Measurements from ENCODE around the gene EDC3. TPM values are rescaled to one million over a fixed set of nuclear protein-coding genes. Genes with fewer than 3 reads are reported as not detected.

The EDC3 gene
- total RNA-seq, 1 donor from 2014 or later, result 49.5 TPM

DNA sequence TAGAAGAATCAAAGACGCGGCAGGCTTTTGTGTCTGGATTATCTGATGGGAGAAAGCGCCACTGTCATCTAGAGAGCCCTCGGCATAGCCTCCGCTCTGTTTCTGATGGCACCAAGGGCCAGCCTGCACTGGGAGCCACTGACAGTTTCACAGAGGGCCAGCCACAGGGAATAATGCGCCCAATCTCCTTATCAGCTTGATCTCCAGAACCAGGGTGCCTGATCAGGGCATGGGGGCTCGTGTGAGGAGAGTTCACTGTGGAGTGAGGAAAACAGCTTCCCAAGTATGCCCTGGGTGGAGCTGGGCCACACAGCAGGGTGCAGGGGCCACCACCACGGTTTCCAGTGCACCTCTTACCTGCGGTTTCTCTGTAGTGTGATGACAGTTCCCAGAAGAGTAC lies 110.0 kb downstream of the EDC3 start:
- no peak overlapping the region for H3K27ac Mint-ChIP-seq
- ATAC-seq (ENCODE audit: low read depth) (no peak), DNase-seq (no peak)
- H3K4me3 Mint-ChIP-seq, result no peak overlapping the region
- no peaks in the 10 kb centered on the region for H3K9me3 Mint-ChIP-seq
- TF ChIP-seq, protein P1, sequence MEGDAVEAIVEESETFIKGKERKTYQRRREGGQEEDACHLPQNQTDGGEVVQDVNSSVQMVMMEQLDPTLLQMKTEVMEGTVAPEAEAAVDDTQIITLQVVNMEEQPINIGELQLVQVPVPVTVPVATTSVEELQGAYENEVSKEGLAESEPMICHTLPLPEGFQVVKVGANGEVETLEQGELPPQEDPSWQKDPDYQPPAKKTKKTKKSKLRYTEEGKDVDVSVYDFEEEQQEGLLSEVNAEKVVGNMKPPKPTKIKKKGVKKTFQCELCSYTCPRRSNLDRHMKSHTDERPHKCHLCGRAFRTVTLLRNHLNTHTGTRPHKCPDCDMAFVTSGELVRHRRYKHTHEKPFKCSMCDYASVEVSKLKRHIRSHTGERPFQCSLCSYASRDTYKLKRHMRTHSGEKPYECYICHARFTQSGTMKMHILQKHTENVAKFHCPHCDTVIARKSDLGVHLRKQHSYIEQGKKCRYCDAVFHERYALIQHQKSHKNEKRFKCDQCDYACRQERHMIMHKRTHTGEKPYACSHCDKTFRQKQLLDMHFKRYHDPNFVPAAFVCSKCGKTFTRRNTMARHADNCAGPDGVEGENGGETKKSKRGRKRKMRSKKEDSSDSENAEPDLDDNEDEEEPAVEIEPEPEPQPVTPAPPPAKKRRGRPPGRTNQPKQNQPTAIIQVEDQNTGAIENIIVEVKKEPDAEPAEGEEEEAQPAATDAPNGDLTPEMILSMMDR (IDR thresholded peaks at IDR 0.05), result no peak
- CTCF ChIA-PET, result no interaction called here
- H3K36me3 Mint-ChIP-seq (ENCODE audit: low read depth), result peaks cover 60% of the 10 kb centered on the region
- POLR2A ChIA-PET, result no interaction called here
- intact Hi-C loops (cut with micrococcal nuclease), result no loop called here
- no peaks in the 10 kb centered on the region for H3K4me1 Mint-ChIP-seq
- H3K27me3 Mint-ChIP-seq, result no peaks in the 10 kb centered on the region

DNA sequence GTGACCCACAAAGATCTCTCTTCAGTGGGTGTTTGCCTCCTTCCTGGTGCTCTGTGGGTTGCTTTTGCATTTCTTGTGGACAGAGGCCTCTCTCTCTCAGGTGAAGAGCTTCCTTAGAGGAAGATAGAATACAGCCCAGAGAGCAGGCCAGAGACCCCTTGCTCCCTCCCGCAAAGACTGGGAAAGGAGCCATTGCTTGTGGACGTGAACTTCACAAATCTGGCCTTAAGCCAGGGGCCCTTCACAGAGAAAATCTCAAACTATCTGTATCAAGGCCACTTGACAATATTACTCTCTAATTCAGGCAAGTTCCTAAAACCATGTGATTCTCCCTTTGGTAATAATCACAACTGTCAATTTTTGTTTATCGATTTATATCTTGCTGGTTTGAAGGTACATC lies 110.6 kb downstream of the EDC3 start:
- CTCF ChIA-PET, result no interaction called here
- DNase-seq, result no peak
- no peak overlapping the region for H3K27ac Mint-ChIP-seq

DNA sequence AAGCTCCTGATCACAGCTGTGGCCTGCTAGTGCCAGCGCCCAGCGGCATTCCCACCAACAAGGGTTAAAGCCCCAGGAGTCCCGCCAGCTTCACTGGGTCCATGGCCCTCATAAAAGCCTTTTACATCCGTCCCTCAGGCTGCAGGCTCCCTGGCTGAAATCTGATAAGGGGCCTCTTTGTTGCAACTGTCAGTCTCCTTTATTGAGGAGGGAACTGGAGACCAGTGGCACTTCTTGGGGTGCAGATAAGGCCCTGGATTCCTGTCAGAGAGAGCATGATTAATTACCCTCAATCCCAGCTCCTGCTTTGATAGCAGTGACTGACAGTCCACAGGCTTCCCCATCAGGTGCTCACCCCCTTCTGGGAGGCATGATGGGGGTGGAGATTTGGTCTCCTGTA lies 111.0 kb downstream of the EDC3 start:
- Mint-ChIP-seq H3K4me1 (no peaks in the 10 kb centered on the region), H3K9me3 (no peaks in the 10 kb centered on the region), H3K4me3 (no peak overlapping the region), H3K36me3 (ENCODE audit: low read depth) (peaks cover 58% of the 10 kb centered on the region), H3K27me3 (no peaks in the 10 kb centered on the region), H3K27ac (no peak overlapping the region)
- no peak for ATAC-seq (ENCODE audit: low read depth)
- ChIA-PET CTCF (no interaction called here), POLR2A (no interaction called here)
- DNase-seq, result no peak
- TF ChIP-seq, protein P1 (IDR thresholded peaks at IDR 0.05), result no peak
- intact Hi-C loops (cut with micrococcal nuclease), result no loop called here

More for the DNA sequence above, 110.6 kb downstream of the EDC3 start:
- H3K4me1 Mint-ChIP-seq, result no peaks in the 10 kb centered on the region
- POLR2A ChIA-PET, result no interaction called here
- TF ChIP-seq, protein P1 (IDR thresholded peaks at IDR 0.05), result no peak
- peaks cover 58% of the 10 kb centered on the region for H3K36me3 Mint-ChIP-seq (ENCODE audit: low read depth)
- H3K27me3 Mint-ChIP-seq, result no peaks in the 10 kb centered on the region
- H3K4me3 Mint-ChIP-seq, result no peak overlapping the region
- intact Hi-C loops (cut with micrococcal nuclease), result no loop called here
- ATAC-seq (ENCODE audit: low read depth), result no peak
- no peaks in the 10 kb centered on the region for H3K9me3 Mint-ChIP-seq

DNA sequence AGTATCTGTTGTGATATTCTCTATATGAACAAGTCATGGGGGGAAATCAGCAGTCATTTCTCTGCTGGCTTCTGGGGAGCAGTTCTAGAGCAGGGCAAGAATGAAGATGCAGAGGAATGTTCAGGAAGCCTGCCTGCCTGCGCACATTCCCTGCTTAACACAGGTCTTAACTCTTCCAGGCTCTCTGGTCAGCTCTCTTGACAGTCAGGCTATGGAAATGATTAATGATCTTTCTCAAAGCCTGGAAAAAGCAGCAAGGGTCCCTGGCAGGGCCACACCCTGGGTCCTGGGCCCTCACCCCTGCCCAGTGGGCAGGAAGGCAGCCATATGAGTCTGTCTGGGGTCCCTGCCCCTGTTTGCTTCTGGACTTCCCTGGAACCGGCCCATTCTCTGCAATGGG lies 111.6 kb downstream of the EDC3 start:
- POLR2A ChIA-PET, result no interaction called here
- Mint-ChIP-seq H3K27me3 (no peaks in the 10 kb centered on the region), H3K9me3 (no peaks in the 10 kb centered on the region), H3K4me3 (no peak overlapping the region), H3K4me1 (no peaks in the 10 kb centered on the region), H3K36me3 (ENCODE audit: low read depth) (peaks cover 58% of the 10 kb centered on the region), H3K27ac (no peak overlapping the region)
- CTCF ChIA-PET, result no interaction called here
- DNase-seq (no peak), ATAC-seq (ENCODE audit: low read depth) (no peak)
- TF ChIP-seq, protein P1 (IDR thresholded peaks at IDR 0.05), result no peak
- intact Hi-C loops (cut with micrococcal nuclease), result no loop called here

Other genes with a start within 250 kb of the EDC3 start
- 40.6 and 48.8 TPM in 2 replicates for gene UBL7, start 234.9 kb downstream of the EDC3 start, total RNA-seq
- gene ARID3B, start 154.8 kb downstream of the EDC3 start, total RNA-seq, result 24.8 and 26.9 TPM in 2 replicates
- 100 and 116 TPM in 2 replicates for gene CLK3, start 80.2 kb downstream of the EDC3 start, total RNA-seq
- 0.49 and 1.3 TPM in 2 replicates for gene CYP1A1, start 29.5 kb upstream of the EDC3 start, total RNA-seq
- 0.16 TPM in 1 of 2 replicates, not detected in the other for gene CYP1A2, start 52.8 kb upstream of the EDC3 start, total RNA-seq
- gene CSK, start 86.1 kb upstream of the EDC3 start, total RNA-seq, result 540 and 557 TPM in 2 replicates
- 1.0 and 2.2 TPM in 2 replicates for gene LMAN1L, start 116.8 kb upstream of the EDC3 start, total RNA-seq
- gene CPLX3, start 130.6 kb upstream of the EDC3 start, total RNA-seq, result 0.20 and 0.22 TPM in 2 replicates
- gene ULK3, start 147.1 kb upstream of the EDC3 start, total RNA-seq, result 43.6 and 52.1 TPM in 2 replicates
- gene SCAMP2, start 177.3 kb upstream of the EDC3 start, total RNA-seq, result 112 and 129 TPM in 2 replicates
- 33.1 and 40.2 TPM in 2 replicates for gene MPI, start 194.0 kb upstream of the EDC3 start, total RNA-seq
- 76.0 and 90.4 TPM in 2 replicates for gene FAM219B, start 210.8 kb upstream of the EDC3 start, total RNA-seq
- 150 and 159 TPM in 2 replicates for gene COX5A, start 242.0 kb upstream of the EDC3 start, total RNA-seq